DND-41 (cell line): ENCODE results near the gene MAP7D1.
A peak's percentile ranks its signal among the peaks of the same experiment; 100 is the strongest.
"Not testable (repeated sequence)": the region's sequence is repeated elsewhere in the genome, so short reads cannot be mapped to it uniquely, and the experiment has no call there.

Experiments used
- ATAC-seq: fragments of 200-7000 bp; cut with Tn5 transposase; 3 replicates; pipeline ENCODE4 v1.9.1; 2021; ENCODE audit warnings: low read depth; ENCODE audit not compliant: insufficient read depth
- DNase-seq: peaks from one replicate; pipeline ENCODE4 v3.0.0-alpha.2; 2020
- H2AFZ ChIP-seq: 2 replicates; pipeline ENCODE4 v1.6.0; 2012; ENCODE audit warnings: low read depth, low read length
- H3K27ac ChIP-seq: 2 replicates; pipeline ENCODE4 v1.5.1; 2012; ENCODE audit warnings: low read length, inconsistent platforms
- H3K27me3 ChIP-seq: fragments of 200-600 bp; sonication (generic); 2 replicates; pipeline ENCODE4 v1.6.0; 2012; ENCODE audit warnings: low read length, mild to moderate bottlenecking, inconsistent platforms; ENCODE audit not compliant: insufficient read depth, poor library complexity
- H3K36me3 ChIP-seq: 2 replicates; pipeline ENCODE4 v1.5.1; 2012; ENCODE audit warnings: low read length, inconsistent platforms; ENCODE audit not compliant: insufficient read depth
- H3K4me1 ChIP-seq: 2 replicates; pipeline ENCODE4 v1.5.1; 2012; ENCODE audit warnings: mild to moderate bottlenecking, low read length; ENCODE audit not compliant: insufficient read depth
- H3K4me2 ChIP-seq: 2 replicates; pipeline ENCODE4 v1.6.0; 2012; ENCODE audit warnings: mild to moderate bottlenecking, moderate library complexity, low read length, inconsistent platforms; ENCODE audit not compliant: insufficient read depth
- H3K4me3 ChIP-seq, 2 experiments: fragments of 200-600 bp in 1 of 2; shearing (Covaris generic) in 1 of 2; 2 replicates each; pipeline ENCODE4 v1.5.1; 2012 to 2016; ENCODE audit warnings: inconsistent platforms in 2 of 2, low read length in 2 of 2, mild to moderate bottlenecking in 2 of 2, low read depth in 1 of 2, moderate library complexity in 1 of 2
- H3K79me2 ChIP-seq: 2 replicates; pipeline ENCODE4 v1.6.0; 2012; ENCODE audit warnings: low read length, inconsistent platforms; ENCODE audit not compliant: insufficient read depth
- H3K9ac ChIP-seq: 2 replicates; pipeline ENCODE4 v1.6.0; 2012; ENCODE audit warnings: low read depth, mild to moderate bottlenecking, inconsistent platforms, low read length, moderate library complexity
- H3K9me3 ChIP-seq: 2 replicates; pipeline ENCODE4 v1.5.1; 2012; ENCODE audit warnings: low read length, moderate library complexity, mild to moderate bottlenecking, inconsistent platforms; ENCODE audit not compliant: insufficient read depth, severe bottlenecking
- H4K20me1 ChIP-seq: 2 replicates; pipeline ENCODE4 v1.6.0; 2012; ENCODE audit warnings: low read length; ENCODE audit not compliant: insufficient read depth
- EZH2 ChIP-seq: IDR thresholded peaks from 3 replicates; pipeline ENCODE4 v1.6.1; 2012; ENCODE audit warnings: borderline replicate concordance, low read depth, mild to moderate bottlenecking, moderate library complexity, low read length, inconsistent platforms; ENCODE audit not compliant: severe bottlenecking
- TF ChIP-seq, protein P1 (sequence below): IDR thresholded peaks from 2 replicates; pipeline ENCODE4 v1.5.1; 2012; ENCODE audit warnings: borderline replicate concordance, low read length, moderate library complexity, mild to moderate bottlenecking; ENCODE audit not compliant: poor library complexity, severe bottlenecking; ENCODE audit errors: extremely low read depth

The MAP7D1 gene

DNA sequence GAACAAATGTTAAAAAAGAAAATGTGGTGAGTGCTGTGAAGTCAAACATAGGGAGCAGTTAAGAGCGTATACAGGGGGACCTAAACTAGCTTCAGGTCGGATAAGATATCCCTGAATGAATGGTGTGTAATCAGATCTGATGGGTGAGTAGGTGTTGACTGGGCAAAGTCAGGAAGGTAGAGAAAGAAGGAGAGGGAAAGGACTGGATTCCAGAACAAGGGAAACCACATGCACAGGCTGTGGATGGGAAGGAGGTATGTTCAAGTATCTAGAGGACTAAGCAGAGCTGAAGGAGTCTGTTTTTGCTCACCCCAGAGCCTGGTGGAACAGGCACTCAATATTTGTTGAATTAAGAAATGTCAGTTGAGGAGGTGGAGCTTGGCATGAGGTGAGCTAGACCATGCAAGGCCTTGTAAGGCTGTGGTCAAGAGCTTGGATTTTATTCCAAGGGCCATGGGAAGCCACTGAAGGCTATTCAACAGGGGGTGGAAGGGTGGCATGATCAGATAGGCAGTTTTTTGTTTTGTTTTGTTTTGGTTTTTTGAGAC, 27.4 kb downstream of the MAP7D1 start:
- no peak for DNase-seq
- ATAC-seq: no peak
- Histone ChIP-seq H3K27ac (no peak overlapping the region), H3K36me3 (peaks cover 35% of the 10 kb centered on the region), H3K9ac (no peak overlapping the region), H2AFZ (no peak overlapping the region), H3K4me3 (no peak overlapping the region), H3K4me1 (peaks cover 5% of the 10 kb centered on the region), H3K4me2 (no peak overlapping the region), H3K79me2 (no peaks in the 10 kb centered on the region), H3K9me3 (no peaks in the 10 kb centered on the region), H3K27me3 (no peaks in the 10 kb centered on the region), H4K20me1 (0 out of 2 replicates have a peak, but pooled peaks cover 5% of the 10 kb centered on the region)
- TF ChIP-seq, protein P1, sequence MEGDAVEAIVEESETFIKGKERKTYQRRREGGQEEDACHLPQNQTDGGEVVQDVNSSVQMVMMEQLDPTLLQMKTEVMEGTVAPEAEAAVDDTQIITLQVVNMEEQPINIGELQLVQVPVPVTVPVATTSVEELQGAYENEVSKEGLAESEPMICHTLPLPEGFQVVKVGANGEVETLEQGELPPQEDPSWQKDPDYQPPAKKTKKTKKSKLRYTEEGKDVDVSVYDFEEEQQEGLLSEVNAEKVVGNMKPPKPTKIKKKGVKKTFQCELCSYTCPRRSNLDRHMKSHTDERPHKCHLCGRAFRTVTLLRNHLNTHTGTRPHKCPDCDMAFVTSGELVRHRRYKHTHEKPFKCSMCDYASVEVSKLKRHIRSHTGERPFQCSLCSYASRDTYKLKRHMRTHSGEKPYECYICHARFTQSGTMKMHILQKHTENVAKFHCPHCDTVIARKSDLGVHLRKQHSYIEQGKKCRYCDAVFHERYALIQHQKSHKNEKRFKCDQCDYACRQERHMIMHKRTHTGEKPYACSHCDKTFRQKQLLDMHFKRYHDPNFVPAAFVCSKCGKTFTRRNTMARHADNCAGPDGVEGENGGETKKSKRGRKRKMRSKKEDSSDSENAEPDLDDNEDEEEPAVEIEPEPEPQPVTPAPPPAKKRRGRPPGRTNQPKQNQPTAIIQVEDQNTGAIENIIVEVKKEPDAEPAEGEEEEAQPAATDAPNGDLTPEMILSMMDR: no peak
- no peak for TF ChIP-seq EZH2

GRCh38 chr1:36187800-36188593, 32.0 kb downstream of the MAP7D1 start:
- H3K9ac ChIP-seq: 0 out of 2 replicates have a peak overlapping the region, but pooled peaks have one; percentile 15

DNA sequence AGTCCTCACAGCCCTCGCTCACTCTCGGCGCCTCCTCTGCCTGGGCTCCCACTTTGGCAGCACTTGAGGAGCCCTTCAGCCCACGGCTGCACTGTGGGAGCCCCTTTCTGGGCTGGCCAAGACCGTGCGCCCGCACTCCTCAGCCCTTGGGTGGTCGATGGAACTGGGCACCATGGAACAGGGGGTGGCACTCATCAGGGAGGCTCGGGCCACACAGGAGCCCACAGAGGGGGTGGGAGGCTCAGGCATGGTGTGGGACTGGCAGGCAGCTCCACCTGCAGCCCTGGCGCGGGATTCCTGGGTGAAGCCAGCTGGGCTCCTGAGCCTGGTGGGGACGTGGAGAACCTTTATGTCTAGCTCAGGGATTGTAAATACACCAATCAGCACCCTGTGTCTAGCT, 40.8 kb downstream of the MAP7D1 start:
- DNase-seq, H3K9me3 ChIP-seq, H3K36me3 ChIP-seq, H4K20me1 ChIP-seq, H2AFZ ChIP-seq, H3K4me3 ChIP-seq, H3K79me2 ChIP-seq, H3K4me1 ChIP-seq, H3K4me2 ChIP-seq, H3K9ac ChIP-seq, H3K27me3 ChIP-seq, ATAC-seq, H3K27ac ChIP-seq: not testable (repeated sequence)

More at GRCh38 chr1:36187800-36188593, 32.0 kb downstream of the MAP7D1 start:
- ATAC-seq (peak; percentile 97), DNase-seq (peak; percentile 81)
- TF ChIP-seq EZH2: no peak
- TF ChIP-seq, protein P1: peak; percentile 95
- no peaks in the 10 kb centered on the region for H3K9me3 ChIP-seq
- no peak overlapping the region for H3K4me2 ChIP-seq
- H3K79me2 ChIP-seq: no peaks in the 10 kb centered on the region
- 0 out of 2 replicates have a peak overlapping the region, but pooled peaks have one; percentile 9 for H3K27ac ChIP-seq
- H3K36me3 ChIP-seq: no peaks in the 10 kb centered on the region
- no peaks in the 10 kb centered on the region for H3K27me3 ChIP-seq
- peak overlapping the region; percentile 72 for H2AFZ ChIP-seq
- H3K4me3 ChIP-seq: no peak overlapping the region
- no peaks in the 10 kb centered on the region for H4K20me1 ChIP-seq
- H3K4me1 ChIP-seq: peaks cover 5% of the 10 kb centered on the region

- H3K9me3 ChIP-seq: no peaks in the 10 kb centered on the region
- H3K27ac ChIP-seq: no peak overlapping the region
- no peak for TF ChIP-seq EZH2
- TF ChIP-seq, protein P1: no peak
- H3K36me3 ChIP-seq: no peaks in the 10 kb centered on the region
- H3K27me3 ChIP-seq: peaks cover 9% of the 10 kb centered on the region
- no peak overlapping the region for H3K9ac ChIP-seq
- no peak overlapping the region for H3K4me3 ChIP-seq
- no peak overlapping the region for H2AFZ ChIP-seq
- H3K79me2 ChIP-seq: no peaks in the 10 kb centered on the region
- ATAC-seq: no peak
- H3K4me2 ChIP-seq: no peak overlapping the region
- DNase-seq: no peak
- H3K4me1 ChIP-seq: no peaks in the 10 kb centered on the region
- H4K20me1 ChIP-seq: no peaks in the 10 kb centered on the region
Measured at GRCh38 chr1:36198641-36199040, 42.7 kb downstream of the MAP7D1 start.
